ENCODE results near the gene AMIGO3. TPM values are rescaled to one million over a fixed set of nuclear protein-coding genes. Genes with fewer than 3 reads are reported as not detected.

The AMIGO3 gene
- total RNA-seq, 2 donors from 2014 or later: 1.0 to 2.0 TPM

GRCh38 chr3:49712631-49713317 is 6.7 kb downstream of the AMIGO3 start:
- peaks cover 13 to 17% of the 10 kb centered on the region in 2 donors for H3K4me1 Mint-ChIP-seq (ENCODE audit: low read depth in 2 of 2)
- ATAC-seq (no peak), DNase-seq (ENCODE audit: low spot score) (peak; percentile 37)
- H3K4me3 Mint-ChIP-seq: no peak overlapping the region
- H3K27me3 Mint-ChIP-seq: no peaks in the 10 kb centered on the region
- no peaks in the 10 kb centered on the region for H3K36me3 Mint-ChIP-seq
- H3K9me3 Mint-ChIP-seq: no peaks in the 10 kb centered on the region
- H3K27ac Mint-ChIP-seq: no peak overlapping the region

GRCh38 chr3:49712166-49712565 is 7.3 kb downstream of the AMIGO3 start:
- DNase-seq (ENCODE audit: low spot score) (peak; percentile 25), ATAC-seq (no peak)
- Mint-ChIP-seq H3K9me3 (no peaks in the 10 kb centered on the region), H3K4me1 (ENCODE audit: low read depth in 2 of 2) (peaks cover 13 to 14% of the 10 kb centered on the region in 2 donors), H3K27ac (peak overlapping the region in 1 of 2 donors; percentile 76), H3K27me3 (no peaks in the 10 kb centered on the region), H3K4me3 (no peak overlapping the region), H3K36me3 (no peaks in the 10 kb centered on the region)

- ATAC-seq (no peak), DNase-seq (ENCODE audit: low spot score) (peak; percentile 50)
- no peaks in the 10 kb centered on the region for H3K36me3 Mint-ChIP-seq
- peak overlapping the region in 1 of 2 donors; percentile 76 for H3K27ac Mint-ChIP-seq
- no peaks in the 10 kb centered on the region for H3K9me3 Mint-ChIP-seq
- H3K27me3 Mint-ChIP-seq: no peaks in the 10 kb centered on the region
- H3K4me1 Mint-ChIP-seq (ENCODE audit: low read depth in 2 of 2): peaks cover 13 to 14% of the 10 kb centered on the region in 2 donors
- no peak overlapping the region for H3K4me3 Mint-ChIP-seq
These were observed 8.0 kb downstream of the AMIGO3 start for GRCh38 chr3:49711489-49711888.

- Mint-ChIP-seq H3K36me3 (no peaks in the 10 kb centered on the region), H3K4me3 (no peak overlapping the region), H3K4me1 (ENCODE audit: low read depth in 2 of 2) (peaks cover 13 to 14% of the 10 kb centered on the region in 2 donors), H3K27me3 (no peaks in the 10 kb centered on the region), H3K9me3 (no peaks in the 10 kb centered on the region), H3K27ac (no peak overlapping the region)
- no peak for DNase-seq (ENCODE audit: low spot score)
- ATAC-seq: no peak
These were observed 9.6 kb downstream of the AMIGO3 start for GRCh38 chr3:49709852-49710251.

GRCh38 chr3:49707113-49707480 is 12.4 kb downstream of the AMIGO3 start:
- Mint-ChIP-seq H3K27ac (no peak overlapping the region), H3K36me3 (no peaks in the 10 kb centered on the region)

GRCh38 chr3:49706456-49707112 is 12.9 kb downstream of the AMIGO3 start:
- DNase-seq (ENCODE audit: low spot score) (peak; percentile 52), ATAC-seq (no peak)
- no peak overlapping the region for H3K27ac Mint-ChIP-seq
- peaks cover 5 to 15% of the 10 kb centered on the region in 2 donors for H3K4me1 Mint-ChIP-seq (ENCODE audit: low read depth in 2 of 2)
- H3K9me3 Mint-ChIP-seq: no peaks in the 10 kb centered on the region
- no peak overlapping the region for H3K4me3 Mint-ChIP-seq
- H3K36me3 Mint-ChIP-seq: no peaks in the 10 kb centered on the region
- H3K27me3 Mint-ChIP-seq: no peaks in the 10 kb centered on the region

More at GRCh38 chr3:49707113-49707480, 12.4 kb downstream of the AMIGO3 start:
- Mint-ChIP-seq H3K27me3 (no peaks in the 10 kb centered on the region), H3K4me3 (no peak overlapping the region), H3K4me1 (ENCODE audit: low read depth in 2 of 2) (peaks cover 11 to 19% of the 10 kb centered on the region in 2 donors), H3K9me3 (no peaks in the 10 kb centered on the region)
- DNase-seq (ENCODE audit: low spot score) (peak; percentile 2), ATAC-seq (no peak)

GRCh38 chr3:49705390-49705960 is 14.0 kb downstream of the AMIGO3 start:
- H3K4me3 Mint-ChIP-seq: no peak overlapping the region
- no peaks in the 10 kb centered on the region for H3K27me3 Mint-ChIP-seq
- H3K36me3 Mint-ChIP-seq: no peaks in the 10 kb centered on the region
- no peak overlapping the region for H3K27ac Mint-ChIP-seq
- no peak for ATAC-seq
- peaks cover 0 to 9% of the 10 kb centered on the region in 2 donors for H3K4me1 Mint-ChIP-seq (ENCODE audit: low read depth in 2 of 2)
- no peaks in the 10 kb centered on the region for H3K9me3 Mint-ChIP-seq
- no peak for DNase-seq (ENCODE audit: low spot score)

- DNase-seq (ENCODE audit: low spot score) (no peak), ATAC-seq (no peak)
- Mint-ChIP-seq H3K27ac (no peak overlapping the region), H3K9me3 (no peaks in the 10 kb centered on the region), H3K27me3 (no peaks in the 10 kb centered on the region), H3K36me3 (no peaks in the 10 kb centered on the region), H3K4me1 (ENCODE audit: low read depth in 2 of 2) (peaks cover 0 to 9% of the 10 kb centered on the region in 2 donors), H3K4me3 (no peak overlapping the region)
These were observed 14.9 kb downstream of the AMIGO3 start for GRCh38 chr3:49704629-49705028.

- H3K27me3 Mint-ChIP-seq: no peaks in the 10 kb centered on the region
- no peak overlapping the region for H3K27ac Mint-ChIP-seq
- peaks cover 0 to 9% of the 10 kb centered on the region in 2 donors for H3K4me1 Mint-ChIP-seq (ENCODE audit: low read depth in 2 of 2)
- H3K4me3 Mint-ChIP-seq: no peak overlapping the region
- DNase-seq (ENCODE audit: low spot score): no peak
- H3K36me3 Mint-ChIP-seq: no peaks in the 10 kb centered on the region
- H3K9me3 Mint-ChIP-seq: no peaks in the 10 kb centered on the region
- ATAC-seq: no peak
These were observed 15.5 kb downstream of the AMIGO3 start for GRCh38 chr3:49703956-49704355.

- no peaks in the 10 kb centered on the region for H3K27me3 Mint-ChIP-seq
- peak; percentile 81 to 82 for ATAC-seq
- no peak overlapping the region for H3K27ac Mint-ChIP-seq
- H3K36me3 Mint-ChIP-seq: no peaks in the 10 kb centered on the region
- peaks cover 0 to 8% of the 10 kb centered on the region in 2 donors for H3K4me1 Mint-ChIP-seq (ENCODE audit: low read depth in 2 of 2)
- DNase-seq (ENCODE audit: low spot score): peak; percentile 75
- H3K9me3 Mint-ChIP-seq: no peaks in the 10 kb centered on the region
- no peak overlapping the region for H3K4me3 Mint-ChIP-seq
These were observed 16.0 kb downstream of the AMIGO3 start for GRCh38 chr3:49703443-49703927.

- Mint-ChIP-seq H3K36me3 (no peaks in the 10 kb centered on the region), H3K27ac (no peak overlapping the region), H3K27me3 (no peaks in the 10 kb centered on the region), H3K9me3 (no peaks in the 10 kb centered on the region), H3K4me3 (no peak overlapping the region), H3K4me1 (ENCODE audit: low read depth in 2 of 2) (peaks cover 0 to 7% of the 10 kb centered on the region in 2 donors)
- ATAC-seq: no peak
- no peak for DNase-seq (ENCODE audit: low spot score)
These were observed 16.8 kb downstream of the AMIGO3 start for GRCh38 chr3:49702672-49703071.

GRCh38 chr3:49701388-49702077 is 18.0 kb downstream of the AMIGO3 start:
- no peaks in the 10 kb centered on the region for H3K27me3 Mint-ChIP-seq
- no peaks in the 10 kb centered on the region for H3K36me3 Mint-ChIP-seq
- H3K4me3 Mint-ChIP-seq: no peak overlapping the region
- DNase-seq (ENCODE audit: low spot score) (no peak), ATAC-seq (no peak)
- no peaks in the 10 kb centered on the region for H3K9me3 Mint-ChIP-seq
- H3K27ac Mint-ChIP-seq: no peak overlapping the region
- H3K4me1 Mint-ChIP-seq (ENCODE audit: low read depth in 2 of 2): peaks cover 0 to 7% of the 10 kb centered on the region in 2 donors

- no peaks in the 10 kb centered on the region for H3K36me3 Mint-ChIP-seq
- H3K4me1 Mint-ChIP-seq (ENCODE audit: low read depth in 2 of 2): peaks cover 0 to 7% of the 10 kb centered on the region in 2 donors
- H3K4me3 Mint-ChIP-seq: no peak overlapping the region
- DNase-seq (ENCODE audit: low spot score) (no peak), ATAC-seq (no peak)
- no peaks in the 10 kb centered on the region for H3K27me3 Mint-ChIP-seq
- H3K9me3 Mint-ChIP-seq: no peaks in the 10 kb centered on the region
- no peak overlapping the region for H3K27ac Mint-ChIP-seq
These were observed 18.9 kb downstream of the AMIGO3 start for GRCh38 chr3:49700453-49701128.

Data from natural killer cell treated with Interleukin-12 subunit alpha and Interleukin-12 subunit beta and Interleukin-15 and Interleukin-18, amount 100 ng/mL, for 72 hours (primary cell).